Suppressor macrophage treated with lipopolysaccharide for 1 hour (primary cell): ENCODE data around the gene ATG101.
A peak's percentile ranks its signal among the peaks of the same experiment; 100 is the strongest.

Source experiments
- DNase-seq, 3 donors: peaks; one replicate each; pipeline ENCODE4 v3.0.0-alpha.2; 2020 to 2022

ATG101 gene

GRCh38 chr12:52058631-52059361 lies 11.0 kb upstream of the ATG101 start:
- no peak for DNase-seq

- DNase-seq, result no peak
Measured at GRCh38 chr12:52059582-52060497, 9.9 kb upstream of the ATG101 start.

GRCh38 chr12:52060498-52061177 lies 9.1 kb upstream of the ATG101 start:
- no peak for DNase-seq

GRCh38 chr12:52061470-52062166 lies 8.2 kb upstream of the ATG101 start:
- no peak for DNase-seq

- no peak for DNase-seq
Measured at GRCh38 chr12:52062167-52063081, 7.4 kb upstream of the ATG101 start.

GRCh38 chr12:52063082-52063924 lies 6.5 kb upstream of the ATG101 start:
- DNase-seq, result no peak

GRCh38 chr12:52063981-52064649 lies 5.7 kb upstream of the ATG101 start:
- no peak for DNase-seq

GRCh38 chr12:52066346-52067080 lies 3.3 kb upstream of the ATG101 start:
- DNase-seq, result peak in 1 of 3 donors; percentile 10

- no peak for DNase-seq
Measured at GRCh38 chr12:52067081-52067374, 2.8 kb upstream of the ATG101 start.

GRCh38 chr12:52070185-52070925 lies 577 bp downstream of the ATG101 start:
- no peak for DNase-seq

GRCh38 chr12:52073531-52074381 lies 4.0 kb downstream of the ATG101 start:
- no peak for DNase-seq

- no peak for DNase-seq
Measured at GRCh38 chr12:52074971-52075724, 5.4 kb downstream of the ATG101 start.

- DNase-seq, result no peak
Measured at GRCh38 chr12:52076811-52077210, 7.0 kb downstream of the ATG101 start.

GRCh38 chr12:52078276-52078675 lies 8.5 kb downstream of the ATG101 start:
- DNase-seq, result no peak

GRCh38 chr12:52079576-52080402 lies 10.0 kb downstream of the ATG101 start, which contains the start of gene SMIM41:
Gene SMIM41, plus strand, starts transcription at chr12:52079704. Its CDS starts 76 bp downstream, at chr12:52079780.
- DNase-seq, result no peak
